NCI-H2196 (cell line): ENCODE results near the gene ATP5PB.

Experiments
- DNase-seq: peaks from one replicate; lab custom pipeline; 2025; ENCODE audit not compliant: unreplicated experiment; lab: John Stamatoyannopoulos, UW

ATP5PB gene, protein sequence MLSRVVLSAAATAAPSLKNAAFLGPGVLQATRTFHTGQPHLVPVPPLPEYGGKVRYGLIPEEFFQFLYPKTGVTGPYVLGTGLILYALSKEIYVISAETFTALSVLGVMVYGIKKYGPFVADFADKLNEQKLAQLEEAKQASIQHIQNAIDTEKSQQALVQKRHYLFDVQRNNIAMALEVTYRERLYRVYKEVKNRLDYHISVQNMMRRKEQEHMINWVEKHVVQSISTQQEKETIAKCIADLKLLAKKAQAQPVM

DNA sequence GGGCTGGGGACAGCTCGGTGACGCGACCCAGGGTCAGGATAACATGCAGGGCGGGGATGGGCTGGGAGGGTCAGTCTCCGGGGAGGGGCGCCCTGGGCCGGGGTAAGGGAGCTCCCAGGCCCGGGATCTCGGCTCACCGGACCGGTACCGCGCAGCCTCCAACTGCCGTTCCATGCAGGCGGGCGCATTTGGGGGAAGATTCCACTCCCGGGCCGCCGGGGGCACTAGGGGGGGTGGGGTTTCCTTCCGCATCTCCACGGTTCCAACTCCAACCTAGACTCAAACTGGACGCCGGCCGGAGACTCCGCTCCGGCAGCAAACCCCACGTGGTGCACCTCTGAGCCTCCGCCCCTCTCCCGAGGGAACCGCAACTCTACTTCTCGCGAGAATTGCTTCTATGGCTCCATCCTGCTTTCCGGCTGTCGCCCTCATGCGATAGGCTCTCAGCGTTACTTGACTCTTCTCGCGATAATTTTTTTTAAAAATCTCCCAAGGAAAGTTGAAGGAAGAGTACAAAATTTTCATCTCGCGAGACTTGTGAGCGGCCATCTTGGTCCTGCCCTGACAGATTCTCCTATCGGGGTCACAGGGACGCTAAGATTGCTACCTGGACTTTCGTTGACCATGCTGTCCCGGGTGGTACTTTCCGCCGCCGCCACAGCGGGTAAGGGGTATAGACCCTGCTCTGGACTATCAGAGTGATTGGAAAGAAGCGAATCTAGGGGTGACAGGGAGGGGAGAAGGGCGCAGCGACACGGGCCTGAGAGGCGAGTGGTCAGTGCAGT lies at the start of gene ATP5PB, which contains the start of gene WDR77:
TSS of gene ATP5PB (plus strand) at position 547 of the 785 bp plus-strand sequence. CDS start at position 625, 78 bp downstream.
TSS of gene WDR77 (minus strand) at position 339 of the 785 bp plus-strand sequence. CDS start at position 252, 87 bp downstream.
- peak; percentile 98 for DNase-seq

- peak; percentile 69 for DNase-seq
Measured at GRCh38 chr1:111399792-111400610, 49.3 kb upstream of the ATP5PB start.

GRCh38 chr1:111402083-111402482 lies 47.2 kb upstream of the ATP5PB start:
- no peak for DNase-seq

GRCh38 chr1:111404588-111404987 lies 44.7 kb upstream of the ATP5PB start:
- no peak for DNase-seq

DNA sequence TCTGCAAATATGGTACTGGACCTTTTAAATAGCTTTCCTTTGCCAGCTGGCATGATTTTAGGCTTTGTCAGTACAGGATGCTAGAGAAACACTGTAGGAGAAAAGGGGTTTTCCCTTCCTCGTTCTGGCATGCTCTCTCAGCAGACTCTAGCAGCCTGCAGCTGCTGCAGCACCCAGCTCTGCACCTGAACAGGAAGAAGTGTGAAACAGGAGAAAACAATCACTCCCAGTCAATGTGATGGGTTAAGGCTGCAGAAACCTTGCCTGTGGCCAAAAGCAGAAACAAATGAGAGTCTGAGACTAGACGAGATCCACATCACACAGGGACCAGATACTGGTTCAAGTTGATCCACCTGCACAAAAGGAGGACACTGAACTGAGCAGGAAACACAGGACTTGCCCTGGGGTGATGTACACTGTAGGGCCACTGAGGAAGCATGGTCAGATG lies 42.9 kb upstream of the ATP5PB start:
- peak; percentile 95 for DNase-seq

DNA sequence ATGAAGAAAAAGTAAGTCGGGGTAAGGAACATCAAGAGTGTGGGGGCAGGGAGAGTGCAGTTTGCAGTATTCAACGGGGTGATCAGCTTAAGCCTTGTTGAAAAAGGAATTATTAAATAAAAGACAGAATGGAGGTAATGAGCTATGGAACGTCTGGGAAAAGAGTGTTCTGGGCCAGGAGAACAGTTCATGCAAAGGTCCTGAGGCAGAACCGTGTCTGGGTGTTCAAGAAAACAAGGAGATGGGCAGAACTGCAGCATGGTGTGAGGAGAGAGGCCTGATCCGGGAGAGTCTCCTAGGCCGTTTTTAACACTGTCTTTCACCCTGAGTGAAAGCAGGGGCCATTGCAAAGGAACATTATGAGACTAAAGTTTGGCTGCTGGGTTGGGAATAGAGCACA lies 42.0 kb upstream of the ATP5PB start:
- DNase-seq = no peak

DNA sequence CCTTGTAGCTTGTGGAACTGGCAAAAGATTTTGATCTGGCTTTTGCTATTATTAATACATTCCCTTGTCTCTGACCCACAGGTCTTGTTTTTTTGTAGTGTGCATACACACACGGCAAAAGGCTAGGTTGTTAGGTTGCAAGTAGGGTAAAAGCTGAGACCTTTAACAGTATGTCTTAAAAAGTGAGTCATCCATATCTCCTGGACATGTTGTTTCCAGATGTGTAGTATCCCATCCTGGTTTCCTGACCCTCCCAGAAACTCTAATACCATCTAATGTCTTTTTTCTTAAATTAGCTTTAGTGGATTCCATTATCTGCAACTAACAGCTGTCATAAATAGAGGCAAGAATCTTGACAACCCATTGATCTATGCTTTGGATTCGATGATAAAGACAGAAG lies 36.4 kb upstream of the ATP5PB start:
- DNase-seq = no peak

- DNase-seq = no peak
Measured at GRCh38 chr1:111414756-111415155, 34.5 kb upstream of the ATP5PB start.

- DNase-seq = no peak
Measured at GRCh38 chr1:111415461-111415860, 33.8 kb upstream of the ATP5PB start.

DNA sequence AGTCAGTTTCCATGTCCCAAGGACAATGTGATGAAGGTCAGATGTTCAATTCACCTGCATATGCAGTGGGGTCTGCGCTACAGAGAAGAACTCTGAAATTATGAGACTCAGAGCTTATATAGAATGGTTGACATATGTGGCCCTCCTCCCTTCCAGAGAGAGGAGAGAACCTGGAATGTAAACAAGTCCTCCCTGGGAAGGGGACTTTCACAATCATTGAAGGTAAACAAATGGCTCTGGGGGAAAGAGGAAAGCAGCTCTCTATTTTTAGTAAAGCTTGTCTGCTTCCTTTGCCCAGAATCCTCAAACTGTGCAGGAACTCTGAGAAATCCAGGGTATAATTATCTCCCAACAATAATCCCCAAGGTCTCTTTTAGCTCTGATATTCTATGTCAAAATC lies 31.5 kb upstream of the ATP5PB start:
- DNase-seq = no peak

DNA sequence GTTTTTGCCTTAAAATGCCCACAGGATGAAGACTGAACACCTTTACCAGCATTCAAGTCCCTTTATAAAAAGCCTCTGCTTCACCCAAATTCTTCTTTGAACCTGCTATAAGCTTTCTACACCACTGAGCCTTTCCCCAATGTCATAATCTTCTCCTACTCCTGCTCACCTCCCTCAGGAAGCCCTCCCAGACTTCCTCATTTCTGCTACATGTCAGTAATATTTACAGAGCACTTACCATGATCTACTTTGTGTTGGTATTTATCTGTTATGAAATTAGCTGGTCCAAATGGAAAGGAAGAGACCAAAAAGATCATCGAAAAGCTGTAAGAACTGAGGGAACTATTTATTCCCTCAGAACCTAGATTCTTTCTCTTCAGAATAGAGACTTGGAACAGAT lies 30.2 kb upstream of the ATP5PB start:
- DNase-seq = no peak

DNA sequence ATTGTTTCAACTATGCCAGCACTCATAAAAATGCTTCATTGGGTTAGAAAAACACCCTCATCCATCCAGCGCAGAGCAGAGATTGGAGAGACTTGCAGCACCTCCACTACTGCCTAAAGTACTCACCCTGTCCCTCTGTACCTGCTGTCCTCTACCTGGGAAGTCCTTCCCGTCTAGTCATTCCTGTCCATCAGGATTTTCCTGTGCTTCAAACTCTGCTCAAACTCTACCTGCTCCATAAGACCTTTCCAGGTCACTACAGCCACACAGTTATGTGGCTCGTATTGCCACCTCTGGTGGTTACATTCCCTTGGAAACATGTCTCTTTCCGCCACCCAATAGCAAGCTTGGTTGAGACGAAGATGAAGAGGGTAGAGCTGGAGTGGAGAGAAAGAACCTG lies 28.9 kb upstream of the ATP5PB start:
- no peak for DNase-seq

GRCh38 chr1:111422546-111423391 lies 26.5 kb upstream of the ATP5PB start:
- DNase-seq = peak; percentile 16

DNA sequence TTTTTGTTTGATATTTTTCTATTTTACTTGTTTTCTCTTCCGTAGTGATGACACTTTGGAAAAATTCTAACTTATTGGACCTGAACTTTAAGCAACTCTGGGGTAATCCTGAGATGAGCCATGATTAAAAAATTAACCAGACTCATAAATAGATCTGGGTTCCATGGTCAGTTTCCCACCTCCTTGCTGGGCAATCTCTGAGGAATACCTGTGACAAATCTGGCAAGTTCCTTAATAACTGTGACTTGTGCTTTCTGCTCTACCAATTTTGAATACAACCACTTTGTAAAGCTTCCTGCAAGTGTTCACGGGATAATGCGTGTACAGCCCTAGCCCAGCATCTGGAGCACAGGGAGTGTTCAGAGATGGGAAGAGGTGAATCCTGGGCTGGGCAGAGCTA lies 25.0 kb upstream of the ATP5PB start:
- no peak for DNase-seq

- no peak for DNase-seq
Measured at GRCh38 chr1:111436726-111437125, 12.5 kb upstream of the ATP5PB start.

DNA sequence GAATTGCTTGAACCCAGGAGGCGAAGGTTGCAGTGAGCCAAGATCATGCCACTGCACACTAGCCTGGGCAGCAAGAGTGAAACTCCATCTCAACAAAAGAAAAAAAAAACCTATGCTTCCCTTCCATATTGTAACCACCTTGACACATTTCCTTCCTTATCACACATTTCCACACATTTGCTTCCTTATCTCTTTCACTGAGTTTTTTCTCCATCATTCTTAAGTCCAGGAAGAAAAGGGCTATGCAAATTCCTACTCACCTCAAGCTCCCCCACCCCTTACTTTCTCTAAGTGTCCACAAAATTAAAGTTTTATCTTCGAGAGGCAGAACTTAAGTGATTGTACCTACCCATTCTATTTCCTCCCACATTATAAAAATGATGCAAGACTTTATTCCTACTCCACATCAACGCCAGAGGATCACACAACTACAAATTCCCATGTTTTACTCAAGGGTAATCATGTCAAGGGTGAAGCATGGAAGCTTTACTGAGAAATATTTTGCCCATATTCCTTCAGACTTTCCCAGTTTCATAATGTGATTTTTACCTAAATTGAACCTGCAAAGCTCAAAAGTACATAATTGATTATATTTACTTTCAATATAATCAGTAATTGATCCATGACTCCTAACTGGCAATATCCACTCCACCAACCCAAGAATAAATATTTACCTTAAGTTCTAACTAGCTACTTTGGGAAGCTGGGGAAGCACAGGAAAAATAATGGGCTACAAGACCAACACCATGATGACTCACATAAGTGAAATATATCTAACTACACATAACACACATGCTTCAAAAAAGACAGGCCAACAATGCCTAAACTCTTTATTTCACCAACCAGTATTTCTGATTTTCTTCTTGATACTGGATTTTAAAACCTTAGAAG lies 9.6 kb upstream of the ATP5PB start:
- no peak for DNase-seq

DNA sequence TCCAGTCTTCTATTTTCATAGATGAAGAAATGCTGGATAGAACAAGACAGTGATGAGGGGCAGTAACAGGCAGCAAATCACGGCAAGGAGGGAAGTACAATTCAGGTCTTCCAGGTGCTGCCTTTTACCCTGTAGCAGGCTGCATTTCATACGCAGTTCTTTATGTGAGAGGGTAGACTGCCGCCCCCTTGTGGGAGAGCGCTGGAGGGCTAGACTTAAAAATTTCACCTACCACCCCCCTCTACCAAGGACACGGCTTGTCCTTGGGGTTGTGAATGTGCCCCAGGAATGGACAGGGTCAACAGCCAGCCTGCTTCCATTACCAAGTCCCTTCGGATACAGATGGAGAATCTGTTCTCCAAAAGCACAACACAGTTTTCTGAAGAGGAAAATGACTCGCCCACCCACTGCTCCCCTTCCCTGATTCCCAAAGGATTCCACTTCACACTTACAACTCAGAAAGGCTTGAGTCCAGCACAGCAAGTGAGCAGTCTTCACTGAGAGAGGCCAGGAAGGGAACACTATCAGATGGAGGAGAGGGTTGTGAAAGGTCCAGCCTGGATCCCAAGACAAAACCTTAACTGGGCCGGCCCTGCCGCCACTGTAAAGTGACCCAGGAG lies 7.6 kb upstream of the ATP5PB start:
- peak; percentile 45 for DNase-seq

DNA sequence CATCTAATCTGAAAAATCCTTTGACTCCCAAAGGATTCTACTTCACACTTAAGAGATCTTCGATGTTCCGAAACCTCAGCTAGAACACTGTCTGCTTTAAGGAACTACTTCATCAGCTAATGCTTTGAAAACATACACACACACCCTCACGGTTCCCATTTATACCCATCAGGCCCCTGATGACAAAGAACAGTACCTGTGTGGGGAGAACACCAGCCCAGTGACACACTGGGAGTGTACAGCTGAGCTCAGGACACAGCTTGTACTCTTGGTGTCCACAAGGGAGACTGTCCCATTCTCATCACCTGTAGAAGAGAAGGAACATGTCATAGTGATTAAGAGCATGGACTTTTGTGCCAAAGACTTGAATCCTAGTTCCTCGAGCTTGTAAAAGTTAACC lies 6.8 kb upstream of the ATP5PB start:
- no peak for DNase-seq

- DNase-seq = no peak
Measured at GRCh38 chr1:111444031-111444430, 5.2 kb upstream of the ATP5PB start.
